ENCODE results near the gene APAF1.

Gene APAF1

DNA sequence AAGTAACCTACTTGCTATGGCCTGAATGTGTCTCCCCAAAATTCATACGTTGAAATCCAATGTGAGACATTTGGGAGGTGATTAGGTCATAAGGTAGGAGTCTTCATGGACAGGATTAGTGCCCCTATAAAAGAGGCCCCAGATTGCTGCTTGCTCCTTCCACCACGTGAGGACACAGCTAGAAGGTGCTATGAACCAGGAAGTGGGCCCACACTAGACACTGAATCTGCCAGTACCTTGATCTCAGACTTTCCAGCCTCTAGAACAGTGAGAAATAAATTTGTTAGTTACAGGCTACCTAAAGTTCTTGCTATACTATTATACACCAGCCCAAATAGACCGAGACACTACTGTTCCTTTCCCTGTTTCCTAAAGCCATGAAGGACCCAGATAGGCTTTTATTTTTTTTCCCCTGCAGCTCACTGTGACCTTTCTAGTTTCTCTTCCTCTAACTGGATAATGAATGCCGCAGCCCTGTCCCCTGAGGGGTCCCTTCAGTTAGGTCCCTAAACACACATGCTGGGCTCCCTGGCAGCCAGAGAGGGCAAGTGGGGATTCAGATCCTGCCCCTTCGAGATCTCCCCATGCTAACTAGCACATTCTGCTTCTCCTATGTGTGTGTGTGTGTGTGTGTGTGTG, 32.3 kb upstream of the APAF1 start:
- Histone ChIP-seq H3K9me3 (no peaks in the 10 kb centered on the region), H3K4me1 (ENCODE audit: control insufficient read depth in 1 of 2, insufficient read depth in 1 of 2, low read depth in 1 of 2, low read length in 1 of 2) (peaks cover 74 to 75% of the 10 kb centered on the region in 2 experiments), H3K27me3 (no peaks in the 10 kb centered on the region), H3K36me3 (no peaks in the 10 kb centered on the region), H3K4me3 (ENCODE audit: low read depth in 1 of 2, low read length in 1 of 2) (no peak overlapping the region), H3K27ac (peak overlapping the region; percentile 79)
- TF ChIP-seq, protein P1, sequence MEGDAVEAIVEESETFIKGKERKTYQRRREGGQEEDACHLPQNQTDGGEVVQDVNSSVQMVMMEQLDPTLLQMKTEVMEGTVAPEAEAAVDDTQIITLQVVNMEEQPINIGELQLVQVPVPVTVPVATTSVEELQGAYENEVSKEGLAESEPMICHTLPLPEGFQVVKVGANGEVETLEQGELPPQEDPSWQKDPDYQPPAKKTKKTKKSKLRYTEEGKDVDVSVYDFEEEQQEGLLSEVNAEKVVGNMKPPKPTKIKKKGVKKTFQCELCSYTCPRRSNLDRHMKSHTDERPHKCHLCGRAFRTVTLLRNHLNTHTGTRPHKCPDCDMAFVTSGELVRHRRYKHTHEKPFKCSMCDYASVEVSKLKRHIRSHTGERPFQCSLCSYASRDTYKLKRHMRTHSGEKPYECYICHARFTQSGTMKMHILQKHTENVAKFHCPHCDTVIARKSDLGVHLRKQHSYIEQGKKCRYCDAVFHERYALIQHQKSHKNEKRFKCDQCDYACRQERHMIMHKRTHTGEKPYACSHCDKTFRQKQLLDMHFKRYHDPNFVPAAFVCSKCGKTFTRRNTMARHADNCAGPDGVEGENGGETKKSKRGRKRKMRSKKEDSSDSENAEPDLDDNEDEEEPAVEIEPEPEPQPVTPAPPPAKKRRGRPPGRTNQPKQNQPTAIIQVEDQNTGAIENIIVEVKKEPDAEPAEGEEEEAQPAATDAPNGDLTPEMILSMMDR (IDR thresholded peaks at IDR 0.05), result no peak

DNA sequence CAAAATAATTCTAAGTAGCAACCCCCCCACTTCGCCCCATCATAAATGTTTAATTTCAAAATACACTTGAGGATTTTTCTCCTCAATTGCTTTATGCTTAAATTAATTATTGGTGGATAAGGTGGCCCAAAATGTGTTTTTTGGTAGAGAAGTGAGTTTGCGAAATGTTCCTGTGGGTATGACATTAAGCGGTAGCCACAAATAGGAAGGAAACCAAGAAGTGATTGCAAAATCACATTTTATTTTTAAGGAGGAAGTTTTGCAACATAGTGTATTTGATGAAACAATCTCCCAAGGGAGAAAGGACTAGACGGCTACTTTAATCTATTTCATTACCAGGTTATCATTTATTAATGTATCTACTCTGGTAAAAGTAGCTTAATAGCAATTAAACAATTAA, 26.1 kb upstream of the APAF1 start:
- Histone ChIP-seq H3K36me3 (no peaks in the 10 kb centered on the region), H3K27me3 (no peaks in the 10 kb centered on the region), H3K4me1 (ENCODE audit: control insufficient read depth in 1 of 2, insufficient read depth in 1 of 2, low read depth in 1 of 2, low read length in 1 of 2) (peaks cover 72 to 83% of the 10 kb centered on the region in 2 experiments), H3K4me3 (ENCODE audit: low read depth in 1 of 2, low read length in 1 of 2) (peak overlapping the region; percentile 38 to 49), H3K9me3 (no peaks in the 10 kb centered on the region), H3K27ac (peak overlapping the region; percentile 88)
- TF ChIP-seq, protein P1 (IDR thresholded peaks at IDR 0.05), result no peak

DNA sequence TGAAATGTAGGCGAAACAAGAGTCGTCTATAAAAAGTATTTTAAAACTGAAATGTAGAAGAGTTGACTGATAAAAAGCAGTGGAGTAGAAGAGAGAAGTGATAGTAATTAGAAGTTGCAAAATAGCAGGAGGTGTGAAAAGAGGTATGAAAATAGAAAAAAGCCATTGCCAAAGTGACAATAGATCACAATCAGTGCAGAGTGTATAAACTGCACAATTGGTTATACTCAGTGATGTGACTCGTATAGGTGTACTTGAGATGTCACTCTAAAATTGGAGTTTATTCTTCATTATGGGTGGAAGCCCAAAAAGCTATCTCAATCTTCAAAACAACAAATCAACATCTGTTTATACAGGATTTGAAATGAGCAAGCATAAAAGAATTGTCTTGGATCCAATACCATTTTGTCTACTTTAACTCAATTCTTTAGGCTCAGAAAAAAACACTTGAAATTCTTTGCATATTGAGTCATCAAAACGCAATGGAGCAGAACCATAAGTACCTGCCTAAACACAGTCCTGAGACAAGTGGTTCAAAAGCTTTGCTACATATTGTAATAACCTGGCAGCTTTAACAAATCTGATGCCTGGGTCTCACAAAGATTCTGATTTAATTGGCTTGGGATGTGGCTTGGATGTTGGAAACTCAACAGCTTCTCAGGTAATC, 9.3 kb upstream of the APAF1 start:
- Histone ChIP-seq H3K4me1 (ENCODE audit: control insufficient read depth in 1 of 2, insufficient read depth in 1 of 2, low read depth in 1 of 2, low read length in 1 of 2) (peaks cover 28 to 56% of the 10 kb centered on the region in 2 experiments), H3K9me3 (no peaks in the 10 kb centered on the region), H3K27ac (peak overlapping the region; percentile 55), H3K4me3 (ENCODE audit: low read depth in 1 of 2, low read length in 1 of 2) (no peak overlapping the region), H3K27me3 (no peaks in the 10 kb centered on the region), H3K36me3 (peaks cover 19% of the 10 kb centered on the region)
- TF ChIP-seq, protein P1 (IDR thresholded peaks at IDR 0.05), result no peak

DNA sequence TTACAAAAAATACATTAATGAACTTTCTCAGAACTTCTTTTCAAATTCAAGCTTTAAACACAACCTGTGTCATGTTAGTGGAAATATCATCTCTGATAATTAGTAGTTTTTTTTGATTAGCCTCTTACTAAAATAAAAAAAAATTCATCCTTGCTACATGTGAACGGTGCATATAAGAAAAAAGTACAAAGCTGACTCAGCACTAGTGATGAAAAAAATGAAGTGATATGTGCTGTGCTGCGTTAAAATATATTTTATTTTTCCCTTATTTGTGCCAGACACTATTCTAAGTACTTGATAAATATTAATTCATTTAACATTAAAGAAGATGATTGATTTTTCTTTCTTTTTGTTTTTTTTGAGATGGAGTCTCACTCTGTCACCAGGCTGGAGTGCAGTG, 8.0 kb upstream of the APAF1 start:
- H3K27ac ChIP-seq, result no peak overlapping the region
- no peaks in the 10 kb centered on the region for H3K27me3 ChIP-seq
- peaks cover 40 to 69% of the 10 kb centered on the region in 2 experiments for H3K4me1 ChIP-seq (ENCODE audit: control insufficient read depth in 1 of 2, insufficient read depth in 1 of 2, low read depth in 1 of 2, low read length in 1 of 2)
- no peaks in the 10 kb centered on the region for H3K9me3 ChIP-seq
- TF ChIP-seq, protein P1 (IDR thresholded peaks at IDR 0.05), result no peak
- H3K36me3 ChIP-seq, result peaks cover 13% of the 10 kb centered on the region
- H3K4me3 ChIP-seq (ENCODE audit: low read depth in 1 of 2, low read length in 1 of 2), result no peak overlapping the region

DNA sequence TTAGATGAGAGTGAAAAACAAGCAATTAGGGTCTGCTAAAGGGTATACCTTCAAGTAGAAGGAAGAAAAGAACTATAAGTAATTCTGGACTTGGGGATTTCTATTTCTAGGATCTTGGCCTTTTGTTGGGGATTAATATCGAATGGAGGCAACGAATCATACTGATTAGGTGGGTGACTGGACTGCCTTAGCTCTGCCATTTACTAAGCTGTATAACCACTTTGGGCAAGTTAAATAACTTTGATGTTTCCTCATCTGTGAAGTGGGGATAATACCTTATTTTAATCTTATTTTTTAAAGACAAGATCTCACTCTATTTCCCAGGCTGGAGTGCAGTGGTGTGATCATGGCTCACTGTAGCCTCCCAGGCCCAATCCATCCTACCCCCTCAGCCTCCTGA, 7.1 kb upstream of the APAF1 start:
- TF ChIP-seq, protein P1 (IDR thresholded peaks at IDR 0.05), result no peak
- H3K4me1 ChIP-seq (ENCODE audit: control insufficient read depth in 1 of 2, insufficient read depth in 1 of 2, low read depth in 1 of 2, low read length in 1 of 2), result peaks cover 49 to 79% of the 10 kb centered on the region in 2 experiments
- peaks cover 8% of the 10 kb centered on the region for H3K36me3 ChIP-seq
- no peaks in the 10 kb centered on the region for H3K27me3 ChIP-seq
- H3K9me3 ChIP-seq, result no peaks in the 10 kb centered on the region
- no peak overlapping the region for H3K4me3 ChIP-seq (ENCODE audit: low read depth in 1 of 2, low read length in 1 of 2)
- peak overlapping the region; percentile 84 for H3K27ac ChIP-seq
